Stimulated activated CD4-positive, alpha-beta T cell treated with anti-CD3 and anti-CD28 coated beads, Interleukin-12 subunit alpha, Interleukin-12 subunit beta, amount 100 ng/mL, for 48 hours (primary cell): ENCODE data around the gene KLRB1.
A peak's percentile ranks its signal among the peaks of the same experiment; 100 is the strongest.
"Not testable (repeated sequence)": the region's sequence is repeated elsewhere in the genome, so short reads cannot be mapped to it uniquely, and the experiment has no call there.

Experiments
- DNase-seq, 3 donors: peaks; one replicate each; pipeline ENCODE4 v3.0.0-alpha.2; 2020; ENCODE audit warnings: low read depth in 2 of 3, low spot score in 1 of 3

The KLRB1 gene

DNA sequence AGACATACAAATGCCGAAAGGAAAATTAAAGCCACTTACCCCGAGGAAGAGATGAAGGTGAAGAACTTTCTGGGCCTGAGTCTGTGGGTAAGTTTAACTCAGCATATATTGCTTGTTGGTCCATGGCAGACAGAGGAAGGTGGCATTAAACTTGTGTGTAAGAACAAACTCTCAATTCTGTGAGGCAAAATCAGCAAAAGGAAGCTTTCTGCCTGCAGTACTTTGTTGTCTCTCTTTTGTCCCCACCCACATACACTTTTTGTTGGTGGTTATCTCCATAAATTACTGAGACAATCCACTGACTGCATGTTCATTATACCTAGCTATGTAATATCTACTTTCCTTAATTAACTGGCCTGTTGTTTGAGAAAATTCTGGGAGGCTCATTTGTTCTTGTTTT lies at the start of gene KLRB1:
Gene KLRB1, minus strand, starts transcription at position 201 of the 400 bp plus-strand sequence. Its CDS starts 77 bp downstream, at position 124.
- no peak for DNase-seq

DNA sequence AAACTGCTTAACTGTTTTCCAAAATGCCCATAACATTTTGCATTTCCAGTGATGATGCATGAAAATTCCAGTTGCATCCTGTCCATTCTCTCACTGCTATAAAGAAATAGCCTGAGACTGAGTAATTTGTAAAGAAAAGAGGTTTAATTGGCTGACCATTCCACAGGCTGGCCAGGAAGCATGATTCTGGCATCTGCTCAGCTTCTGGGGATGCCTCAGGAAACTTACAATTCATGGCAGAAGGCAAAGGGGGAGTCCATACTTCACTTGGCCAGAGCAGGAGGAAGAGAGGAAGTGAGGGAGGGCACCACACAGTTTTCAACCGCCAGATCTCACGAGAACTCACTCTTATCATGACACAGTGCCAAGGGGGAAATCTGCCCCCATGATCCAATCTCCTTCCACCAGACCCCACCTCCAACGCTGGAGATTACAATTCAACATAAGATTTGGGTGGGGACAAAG lies 43.6 kb upstream of the KLRB1 start:
- DNase-seq, result peak in 2 of 3 donors; percentile 57 to 65

DNA sequence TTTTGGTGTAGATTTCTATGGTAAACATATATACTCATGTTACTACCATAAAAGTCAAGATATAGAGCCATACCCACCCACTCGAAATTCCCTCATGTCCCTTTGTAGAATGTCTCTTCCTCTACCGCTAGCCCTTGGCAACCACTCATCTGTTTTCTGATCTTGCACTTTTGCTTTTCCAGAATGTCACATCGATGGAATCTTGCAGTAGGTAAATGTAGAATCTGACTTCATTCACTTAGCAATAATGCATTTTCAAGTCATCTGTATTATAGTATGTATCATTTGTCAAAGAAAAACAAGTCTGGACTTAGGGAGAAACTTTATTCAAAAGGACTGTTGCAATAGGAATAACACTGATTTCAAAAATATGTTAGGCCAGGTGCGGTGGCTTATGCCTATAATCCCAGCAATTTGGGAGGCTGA lies 42.4 kb upstream of the KLRB1 start:
- DNase-seq, result no peak

DNA sequence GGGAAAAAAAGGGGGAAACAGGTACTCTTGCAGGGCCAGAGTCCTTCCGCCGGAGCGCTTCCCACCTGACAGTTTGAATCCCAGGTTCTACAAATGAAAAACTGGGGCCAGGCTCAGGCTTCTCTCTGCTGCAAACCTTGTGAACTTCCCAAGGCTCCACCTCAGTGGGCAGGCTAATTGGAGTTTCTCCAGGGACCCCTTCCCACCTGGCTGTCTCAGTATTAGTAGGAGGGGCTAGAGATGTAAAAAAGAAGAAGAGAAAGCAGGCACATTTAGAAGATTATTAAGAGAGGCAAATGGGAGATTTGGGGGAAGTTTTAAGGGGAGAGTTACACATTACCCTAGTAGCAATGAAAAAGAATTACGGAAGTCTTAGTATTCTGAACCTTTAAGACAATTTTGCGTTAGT lies 41.8 kb upstream of the KLRB1 start:
- no peak for DNase-seq

DNA sequence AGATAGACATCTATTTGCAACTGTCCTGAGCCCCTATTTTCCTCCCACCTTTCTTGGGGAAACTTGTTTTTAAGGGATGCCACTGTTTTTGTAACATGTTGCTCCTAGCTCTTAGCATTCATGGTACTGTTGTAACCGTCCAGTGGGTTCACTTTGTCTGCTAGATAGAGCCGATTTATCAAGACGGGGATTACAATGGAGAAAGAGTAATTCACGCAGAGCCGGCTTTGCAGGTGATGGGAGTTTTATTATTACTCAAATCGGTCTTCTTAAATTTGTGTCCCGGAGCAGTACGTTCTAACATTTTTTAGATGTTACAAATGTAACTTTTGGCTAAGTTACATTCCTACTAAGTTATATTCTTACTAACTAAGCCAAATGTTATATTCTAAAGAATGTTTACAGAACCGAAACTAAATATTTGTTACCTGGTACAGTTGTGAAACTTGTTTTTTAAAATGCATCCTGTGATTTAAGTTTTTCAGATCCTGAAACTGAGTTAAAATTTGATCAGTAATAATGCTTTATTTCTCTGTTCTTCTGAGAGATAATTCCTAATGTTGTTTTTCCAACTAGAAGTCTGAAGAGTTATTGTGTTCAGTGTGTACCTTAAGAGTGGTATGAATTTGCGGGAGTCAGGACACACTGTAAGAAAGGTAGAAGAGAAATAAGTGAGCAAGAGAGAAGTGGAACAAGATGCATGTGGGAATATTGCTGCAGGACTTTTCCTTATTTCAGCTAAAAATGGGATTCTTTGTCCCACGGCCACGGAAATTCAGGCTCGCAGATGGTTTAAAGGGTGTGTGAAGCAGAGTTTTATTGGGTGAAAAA lies 41.2 kb upstream of the KLRB1 start:
- DNase-seq, result no peak

DNA sequence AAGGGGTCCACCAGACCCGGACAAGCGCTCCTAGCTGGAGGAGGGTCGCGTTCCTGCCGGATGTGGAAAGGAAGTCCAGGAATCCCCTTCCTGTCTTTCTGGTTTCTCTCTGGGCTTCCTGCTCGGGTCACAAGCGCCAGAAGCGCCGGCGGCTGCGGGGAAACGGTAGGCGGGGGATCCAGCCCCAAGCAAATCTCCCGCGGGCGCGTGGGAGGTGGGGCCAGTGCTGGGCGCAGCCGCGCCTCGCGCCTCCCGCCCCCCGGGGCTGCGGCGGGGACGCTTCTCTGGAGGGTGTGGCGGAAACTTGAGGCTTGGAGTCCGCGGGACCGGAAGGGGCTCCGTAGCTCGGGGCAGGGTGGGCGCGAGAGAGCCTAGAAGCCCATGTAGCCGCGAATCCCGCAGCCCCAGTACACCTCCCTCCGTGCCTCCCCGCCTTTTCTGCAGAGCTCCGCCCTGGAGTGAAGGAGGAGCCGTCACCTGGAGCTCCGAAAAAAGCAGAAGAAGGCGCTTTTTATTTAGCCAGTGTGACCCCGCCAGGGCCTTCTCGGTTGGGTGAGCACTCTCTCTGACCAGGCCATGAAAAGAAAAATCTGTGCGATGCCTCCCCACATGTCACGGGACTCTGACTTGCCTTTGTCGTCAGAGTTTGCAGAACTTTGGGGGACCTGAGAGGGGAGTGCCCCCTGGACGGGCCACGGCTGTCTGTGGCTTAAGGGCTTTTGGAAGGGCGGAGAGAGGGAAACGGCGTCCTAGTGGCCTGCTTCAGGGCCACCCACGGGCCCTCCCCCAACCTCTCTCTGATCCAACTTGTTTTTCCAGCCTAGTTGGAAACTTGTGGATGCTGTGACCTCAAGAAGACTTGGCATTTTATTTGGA lies 40.3 kb upstream of the KLRB1 start:
- peak; percentile 86 to 92 (median 88) for DNase-seq

DNA sequence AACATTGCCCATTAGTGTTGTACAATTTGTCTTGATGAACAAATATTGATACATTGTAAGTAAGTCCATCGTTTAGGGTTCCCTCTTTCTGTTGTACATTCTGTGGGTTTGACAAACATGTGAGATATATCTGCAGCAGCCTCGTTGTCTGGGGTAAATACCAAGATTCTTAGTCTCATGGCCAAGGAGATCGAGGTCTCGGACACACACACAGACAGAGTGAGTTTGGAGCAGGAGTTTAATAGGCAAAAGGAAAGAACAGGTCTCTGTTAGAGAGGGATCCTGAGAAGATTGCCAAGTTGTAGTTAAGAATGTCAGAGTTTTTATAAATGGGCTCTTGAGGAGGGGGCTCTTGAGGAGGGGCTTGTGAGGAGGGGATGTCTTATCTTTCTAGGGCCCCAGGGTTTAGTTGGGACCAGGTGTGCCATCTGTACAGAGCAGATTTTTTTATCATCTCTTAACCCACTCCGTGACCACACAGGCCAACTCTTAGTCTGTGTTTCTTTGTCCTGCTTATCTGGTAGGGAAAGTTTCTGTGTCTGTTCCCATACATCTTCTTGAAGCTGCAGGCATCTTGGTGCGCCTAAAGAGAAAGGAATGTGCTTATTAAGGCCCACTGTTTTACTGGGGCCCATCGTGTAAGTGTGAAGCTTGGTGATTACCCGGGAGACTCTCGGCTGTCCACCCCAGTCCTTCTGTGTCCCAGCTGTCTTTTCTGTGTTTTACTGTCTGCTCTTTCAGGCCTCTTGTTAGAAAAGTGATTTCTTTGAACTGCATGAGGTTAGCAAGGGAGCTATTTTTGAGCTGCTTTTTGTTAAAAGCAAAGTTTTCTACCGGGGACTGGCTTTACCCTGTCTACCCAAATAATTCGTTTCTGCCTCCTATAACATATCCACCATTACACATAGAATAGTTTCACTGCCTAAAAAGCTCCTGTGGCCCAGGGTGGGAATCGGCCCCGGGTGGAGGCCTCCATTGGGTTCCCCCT lies 39.4 kb upstream of the KLRB1 start:
- DNase-seq, result no peak

DNA sequence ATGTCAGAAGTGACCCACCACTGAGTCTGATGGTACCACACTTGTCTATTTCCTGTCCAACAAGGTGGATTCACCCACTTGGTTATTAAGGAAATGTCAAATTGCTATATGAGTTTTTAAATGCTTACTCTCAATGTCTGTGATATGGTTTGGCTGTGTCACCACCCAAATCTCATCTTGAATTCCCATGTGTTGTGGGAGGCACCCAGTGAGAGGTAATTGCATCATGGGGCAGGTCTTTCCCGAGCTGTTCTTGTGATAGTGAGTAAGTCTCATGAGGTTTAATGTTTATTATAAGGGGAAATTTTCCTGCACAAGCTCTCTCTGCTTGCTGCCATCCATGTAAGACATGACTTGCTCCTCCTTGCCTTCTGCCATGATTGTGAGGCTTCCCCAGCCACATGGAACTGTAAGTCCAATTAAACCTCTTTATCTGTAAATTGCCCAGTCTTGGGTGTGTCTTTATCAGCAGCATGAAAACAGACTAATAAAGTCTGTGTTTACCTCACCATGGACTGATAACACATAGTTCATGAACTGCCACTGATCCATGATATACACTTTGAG lies 37.4 kb upstream of the KLRB1 start:
- not testable (repeated sequence) for DNase-seq

DNA sequence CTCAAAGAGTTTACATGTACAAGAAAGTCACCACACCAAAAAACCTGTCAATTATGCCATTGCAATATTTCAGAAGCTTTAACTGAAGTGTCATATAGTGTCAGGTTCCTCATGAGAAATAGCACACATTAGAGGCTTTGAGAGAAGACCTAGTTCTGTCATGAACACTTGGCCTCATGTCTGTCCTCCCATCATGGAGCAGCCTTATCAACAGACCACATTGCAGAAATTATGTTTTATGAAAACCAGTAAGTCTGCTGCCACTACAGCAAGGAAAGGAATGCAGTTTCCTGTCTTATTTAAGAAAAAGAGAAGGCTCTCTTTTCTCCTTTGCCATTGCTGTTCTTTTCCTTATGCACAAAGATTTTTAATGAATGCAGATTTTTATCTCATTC lies 35.5 kb upstream of the KLRB1 start:
- no peak for DNase-seq

DNA sequence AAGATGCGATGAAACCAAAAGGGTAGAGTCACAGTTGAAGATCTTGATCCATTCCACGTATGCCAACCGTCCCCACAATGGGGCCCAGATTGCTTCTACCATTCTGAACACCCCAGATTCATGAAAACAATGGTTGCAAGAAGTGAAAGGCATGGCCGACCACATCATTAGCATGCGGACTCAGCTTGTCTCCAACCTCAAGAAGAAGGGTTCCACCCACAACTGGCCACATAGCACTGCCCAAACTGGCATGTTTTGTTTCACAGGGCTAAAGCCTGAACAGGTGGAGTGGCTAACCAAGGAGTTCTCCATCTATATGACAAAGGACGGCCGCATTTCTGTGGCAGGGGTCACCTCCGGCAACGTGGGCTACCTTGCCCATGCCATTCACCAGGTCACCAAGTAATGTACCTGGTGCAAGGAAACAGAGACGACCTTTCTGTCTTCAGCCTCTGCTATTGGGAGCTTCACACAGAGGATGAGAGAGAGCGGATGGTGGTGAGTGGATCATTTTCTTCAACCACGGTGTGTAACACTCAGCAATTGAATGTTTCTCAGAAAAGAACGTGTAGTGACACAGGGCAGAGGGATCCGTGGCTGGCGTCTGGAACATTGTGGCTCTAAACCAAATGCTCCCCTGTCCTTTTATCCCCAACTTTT lies 35.0 kb upstream of the KLRB1 start:
- no peak for DNase-seq

DNA sequence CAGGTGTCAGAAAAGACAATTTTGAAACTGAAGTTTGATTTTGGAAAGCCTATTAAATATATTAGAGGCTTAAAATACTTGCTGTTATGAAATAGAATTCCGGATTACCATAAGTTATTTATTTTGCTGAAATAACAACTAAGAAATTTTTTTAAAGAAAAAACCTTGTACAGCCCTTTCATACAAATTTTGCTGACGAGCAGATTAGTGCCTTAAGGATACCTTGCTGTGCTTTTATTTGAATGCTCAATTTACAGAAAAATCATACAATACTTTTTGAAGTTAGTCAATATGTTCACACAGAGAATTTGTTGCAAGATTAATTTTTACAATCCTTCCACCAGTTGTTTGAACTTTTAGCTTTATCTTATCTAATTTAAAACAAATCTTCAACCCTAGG lies 32.3 kb upstream of the KLRB1 start:
- no peak for DNase-seq

DNA sequence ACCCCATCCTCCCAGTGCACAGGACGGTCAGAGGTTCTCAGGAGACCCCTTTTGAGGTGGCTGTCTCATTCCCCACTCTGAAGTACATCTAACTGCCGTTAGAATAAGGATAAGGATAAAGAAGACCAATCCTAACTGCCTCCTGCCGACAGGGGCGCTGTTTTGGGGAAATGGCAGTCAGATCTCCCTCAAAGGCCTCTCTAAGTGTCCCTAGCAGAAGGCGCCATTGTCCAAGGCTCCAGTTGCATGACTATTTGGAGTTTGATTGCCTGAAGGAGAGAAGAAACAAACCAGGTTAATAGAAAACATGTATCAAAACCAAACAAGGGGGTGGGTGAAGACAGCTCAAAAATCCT lies 29.1 kb upstream of the KLRB1 start:
- DNase-seq, result no peak

DNA sequence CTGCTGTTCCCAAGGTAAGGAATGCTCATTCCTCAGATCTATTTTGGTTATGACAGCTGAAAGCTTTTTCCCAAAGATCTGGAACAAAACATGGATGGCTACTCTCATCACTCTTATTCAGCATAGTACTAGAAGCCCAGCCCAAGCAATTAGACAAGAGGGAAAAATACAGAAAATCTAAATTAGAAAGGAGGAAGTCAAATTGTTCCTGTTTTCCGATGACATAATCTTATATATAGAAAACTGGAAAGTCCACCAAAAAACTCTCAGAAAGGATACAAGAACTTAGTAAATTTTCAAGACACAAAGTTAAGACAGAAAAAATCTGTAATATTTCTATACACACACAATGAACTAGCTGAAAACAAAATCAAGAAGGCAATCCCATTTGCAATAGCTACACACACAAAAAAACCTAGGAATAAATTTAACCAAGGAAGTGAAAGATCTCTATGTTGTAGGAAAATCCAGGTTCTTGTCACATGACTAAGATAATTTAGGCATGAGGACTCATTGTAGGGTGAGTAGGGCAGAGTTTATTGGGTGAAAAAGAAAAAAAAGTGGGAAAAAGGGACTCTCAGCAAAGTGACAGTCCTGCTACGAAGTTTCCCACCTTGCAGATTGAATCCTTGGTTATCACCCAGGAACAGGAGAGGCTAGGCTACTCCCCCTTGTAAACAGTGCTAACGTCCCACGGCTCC lies 28.6 kb upstream of the KLRB1 start:
- no peak for DNase-seq

DNA sequence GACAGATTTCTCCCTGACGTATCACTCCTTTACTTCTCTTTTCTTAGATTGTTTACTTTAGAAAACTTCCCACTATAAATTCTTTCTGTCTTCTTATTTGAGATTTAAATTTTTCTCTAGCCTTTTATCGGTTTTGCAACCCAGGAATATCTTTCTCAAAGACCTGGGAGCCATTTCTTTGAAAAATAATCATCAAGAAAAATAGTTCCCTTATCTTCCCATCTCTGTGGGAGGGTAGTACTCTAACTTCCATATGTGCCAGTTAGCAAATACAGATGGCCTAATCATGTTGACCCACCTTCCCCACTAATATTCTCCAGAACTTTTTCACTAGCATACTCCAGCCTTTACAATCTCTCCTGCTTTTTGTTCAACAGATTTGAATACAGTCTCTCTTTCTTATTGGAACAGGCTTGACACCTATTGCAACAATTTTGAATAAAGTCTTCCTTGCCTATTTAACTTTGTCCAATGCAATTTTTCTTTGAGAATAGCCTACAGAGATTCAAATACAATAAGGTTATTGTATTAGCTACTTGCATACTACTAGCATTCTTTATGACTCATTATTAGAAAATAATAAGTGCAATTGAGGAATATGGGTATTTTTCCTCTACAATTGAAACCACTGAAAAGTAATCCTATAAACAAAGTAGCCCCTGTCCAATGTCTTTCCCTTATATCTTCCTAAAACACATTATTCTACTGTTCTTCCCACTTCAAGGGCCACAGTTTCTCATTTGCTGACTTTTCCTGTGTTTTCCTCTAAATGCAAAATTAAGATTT lies 27.4 kb upstream of the KLRB1 start:
- no peak for DNase-seq

DNA sequence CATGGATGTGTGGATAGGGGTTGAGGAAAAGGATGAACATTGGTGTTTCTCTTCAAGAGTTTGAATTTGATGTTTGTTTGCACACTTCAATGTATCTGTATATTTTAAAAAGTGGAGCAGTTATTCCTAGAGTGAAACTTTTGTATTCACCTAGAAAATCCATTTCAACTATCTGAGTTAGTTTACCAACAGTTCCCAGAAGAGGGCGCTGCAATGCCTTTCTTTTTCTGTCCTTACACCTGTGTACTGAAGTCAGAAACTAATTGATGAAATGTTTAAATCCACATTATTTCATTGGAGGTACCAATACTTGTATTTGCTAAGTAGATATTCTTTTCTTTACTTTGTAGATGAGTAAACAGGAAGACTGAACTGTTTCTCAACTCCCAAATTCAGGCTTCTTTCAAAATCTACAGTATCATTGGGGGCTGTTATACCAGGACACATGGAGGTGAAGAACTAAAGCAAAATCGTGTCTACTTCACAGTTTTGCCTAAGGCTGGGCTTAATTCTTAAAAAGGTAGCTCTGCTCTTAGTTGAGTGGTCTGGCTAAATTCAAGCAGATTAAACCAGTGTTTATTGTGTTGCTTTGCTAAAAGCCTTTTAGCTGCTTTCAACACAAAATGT lies 26.6 kb upstream of the KLRB1 start:
- DNase-seq, result peak; percentile 50 to 89 (median 66)

DNA sequence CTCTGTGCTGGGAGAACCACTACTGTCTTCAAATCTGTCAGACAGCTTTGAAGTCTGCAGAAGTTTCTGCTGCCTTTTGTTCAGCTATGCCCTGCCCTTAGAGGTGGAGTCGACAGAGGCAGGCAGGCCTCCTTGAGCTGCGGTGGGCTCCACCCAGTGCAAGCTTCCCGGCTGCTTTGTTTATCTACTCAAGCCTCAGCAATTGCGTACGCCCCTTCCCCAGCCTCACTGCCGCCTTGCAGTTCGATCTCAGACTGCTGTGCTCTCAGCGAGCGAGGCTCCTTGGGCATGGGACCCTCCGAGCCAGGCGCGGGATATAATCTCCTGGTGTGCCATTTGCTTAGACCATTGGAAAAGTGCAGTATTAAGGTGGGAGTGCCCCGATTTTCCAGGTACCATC lies 25.1 kb upstream of the KLRB1 start:
- DNase-seq, result no peak

DNA sequence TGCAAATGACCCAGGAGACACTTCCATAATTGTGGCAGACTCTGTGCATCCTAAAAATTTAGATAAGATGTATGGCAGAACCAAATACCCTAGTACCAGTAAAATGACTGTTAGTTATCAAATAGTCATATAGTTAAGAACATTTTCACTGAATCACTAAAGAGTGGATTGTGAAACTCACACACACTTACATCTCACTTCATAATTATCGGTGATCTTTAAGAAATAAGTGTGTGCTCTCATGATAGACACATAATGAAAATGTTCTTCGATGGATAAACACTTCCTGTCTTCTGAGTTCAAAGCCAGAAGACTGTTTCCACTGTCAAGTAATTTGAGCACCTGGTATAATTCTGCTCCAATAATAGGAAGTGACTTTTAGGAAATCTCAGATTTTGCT lies 19.1 kb upstream of the KLRB1 start:
- DNase-seq, result no peak

DNA sequence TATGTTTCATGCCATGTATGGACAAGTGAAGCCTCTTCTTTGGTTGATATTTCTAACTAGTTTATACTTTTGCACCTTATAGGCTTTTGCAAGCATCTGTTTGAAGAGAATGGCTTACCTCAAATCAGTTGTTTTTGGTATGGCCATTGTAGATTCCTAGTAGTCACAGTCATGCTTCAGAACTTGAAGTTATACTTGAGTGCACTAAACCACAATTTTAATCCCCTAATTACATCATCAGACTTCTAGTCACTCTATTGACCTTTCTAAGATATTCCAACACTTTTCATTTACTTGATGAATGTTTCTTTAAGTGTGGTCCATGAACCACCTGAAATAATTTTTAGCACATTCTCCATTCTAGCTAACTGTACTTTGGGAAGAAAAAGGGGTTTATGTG lies 18.6 kb upstream of the KLRB1 start:
- no peak for DNase-seq
